GM18873 (cell line): ENCODE measurements around the gene OR2Z1.
"Not testable (repeated sequence)": the region's sequence is repeated elsewhere in the genome, so short reads cannot be mapped to it uniquely, and the experiment has no call there.

Source experiments
- ATAC-seq: cut with Tn5 transposase; IDR thresholded peaks from one replicate; pipeline ENCODE4 v1.9.1; 2021; ENCODE audit warnings: mild to moderate bottlenecking, moderate library complexity, moderate number of reproducible peaks; ENCODE audit not compliant: unreplicated experiment, low FRiP score

The OR2Z1 gene

GRCh38 chr19:8700956-8701355, 20.5 kb upstream of the OR2Z1 start:
- ATAC-seq = no peak

GRCh38 chr19:8702350-8702749, 19.1 kb upstream of the OR2Z1 start:
- no peak for ATAC-seq

GRCh38 chr19:8703223-8703622, 18.2 kb upstream of the OR2Z1 start:
- no peak for ATAC-seq

- ATAC-seq = not testable (repeated sequence)
Measured at GRCh38 chr19:8705304-8705703, 16.1 kb upstream of the OR2Z1 start.

- ATAC-seq = no peak
Measured at GRCh38 chr19:8705742-8706141, 15.7 kb upstream of the OR2Z1 start.

GRCh38 chr19:8710337-8710736, 11.1 kb upstream of the OR2Z1 start:
- ATAC-seq = not testable (repeated sequence)

- no peak for ATAC-seq
Measured at GRCh38 chr19:8722032-8722431, 598 bp downstream of the OR2Z1 start.

- ATAC-seq = no peak
Measured at GRCh38 chr19:8724276-8724675, 2.8 kb downstream of the OR2Z1 start.

- no peak for ATAC-seq
Measured at GRCh38 chr19:8731428-8732169, 10.2 kb downstream of the OR2Z1 start.

GRCh38 chr19:8738377-8738776, 16.9 kb downstream of the OR2Z1 start:
- ATAC-seq = no peak

- not testable (repeated sequence) for ATAC-seq
Measured at GRCh38 chr19:8739291-8740065, 18.0 kb downstream of the OR2Z1 start.

- ATAC-seq = not testable (repeated sequence)
Measured at GRCh38 chr19:8767257-8767656, 45.8 kb downstream of the OR2Z1 start.

GRCh38 chr19:8769265-8769664, 47.8 kb downstream of the OR2Z1 start:
- not testable (repeated sequence) for ATAC-seq

- ATAC-seq = not testable (repeated sequence)
Measured at GRCh38 chr19:8773587-8773986, 52.2 kb downstream of the OR2Z1 start.
